Measurements from ENCODE around the gene OR10A6. TPM values are rescaled to one million over a fixed set of nuclear protein-coding genes. Genes with fewer than 3 reads are reported as not detected.

The OR10A6 gene
- polyA plus RNA-seq, 1 donor (not counting 4 experiments of a cell fraction or from before 2014, with no cell fraction given): 0.26 TPM

DNA sequence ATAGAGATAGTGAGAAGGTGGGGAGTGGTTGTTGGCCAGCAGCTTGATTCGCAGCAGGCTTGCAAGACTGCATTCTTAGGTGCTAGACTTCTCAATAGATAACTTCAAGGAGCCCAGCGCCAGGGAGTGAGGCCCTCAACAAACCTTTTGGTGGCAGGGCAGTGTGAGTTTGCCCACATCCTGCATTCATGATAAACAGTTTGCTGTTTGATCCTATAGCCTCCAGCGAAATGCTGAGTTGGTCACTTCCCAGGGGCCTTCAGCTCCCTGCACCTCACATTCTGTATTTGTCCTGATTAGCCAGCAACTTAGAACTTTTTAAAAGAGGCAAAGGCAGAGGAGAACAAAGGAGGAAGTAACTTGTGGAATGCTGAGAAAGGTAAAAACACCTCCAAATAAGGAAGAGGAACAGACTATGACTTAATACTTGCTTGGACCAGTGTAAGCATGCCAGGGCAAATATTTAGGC lies 25.1 kb downstream of the OR10A6 start:
- H3K4me2 ChIP-seq (ENCODE audit: control insufficient read depth, extremely low read depth, insufficient read depth, low read depth, low read length): peak overlapping the region; percentile 93
- dilution Hi-C loops (cut with MboI; ENCODE audit: extremely low pct_ligation_motif_present, low sequenced_read_pairs): no loop called here
- H3K4me1 ChIP-seq (ENCODE audit: control insufficient read depth, extremely low read depth, insufficient read depth, low read length): peaks cover 48% of the 10 kb centered on the region
- no peaks in the 10 kb centered on the region for H4K20me1 ChIP-seq (ENCODE audit: control insufficient read depth, extremely low read depth, insufficient read depth, low read length)
- H3K9me3 ChIP-seq (ENCODE audit: control insufficient read depth, low read depth, low read length): no peaks in the 10 kb centered on the region
- H3K79me2 ChIP-seq (ENCODE audit: control insufficient read depth, insufficient read depth, low read length): peaks cover 8% of the 10 kb centered on the region
- TF ChIP-seq, protein P1, sequence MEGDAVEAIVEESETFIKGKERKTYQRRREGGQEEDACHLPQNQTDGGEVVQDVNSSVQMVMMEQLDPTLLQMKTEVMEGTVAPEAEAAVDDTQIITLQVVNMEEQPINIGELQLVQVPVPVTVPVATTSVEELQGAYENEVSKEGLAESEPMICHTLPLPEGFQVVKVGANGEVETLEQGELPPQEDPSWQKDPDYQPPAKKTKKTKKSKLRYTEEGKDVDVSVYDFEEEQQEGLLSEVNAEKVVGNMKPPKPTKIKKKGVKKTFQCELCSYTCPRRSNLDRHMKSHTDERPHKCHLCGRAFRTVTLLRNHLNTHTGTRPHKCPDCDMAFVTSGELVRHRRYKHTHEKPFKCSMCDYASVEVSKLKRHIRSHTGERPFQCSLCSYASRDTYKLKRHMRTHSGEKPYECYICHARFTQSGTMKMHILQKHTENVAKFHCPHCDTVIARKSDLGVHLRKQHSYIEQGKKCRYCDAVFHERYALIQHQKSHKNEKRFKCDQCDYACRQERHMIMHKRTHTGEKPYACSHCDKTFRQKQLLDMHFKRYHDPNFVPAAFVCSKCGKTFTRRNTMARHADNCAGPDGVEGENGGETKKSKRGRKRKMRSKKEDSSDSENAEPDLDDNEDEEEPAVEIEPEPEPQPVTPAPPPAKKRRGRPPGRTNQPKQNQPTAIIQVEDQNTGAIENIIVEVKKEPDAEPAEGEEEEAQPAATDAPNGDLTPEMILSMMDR (optimal IDR thresholded peaks at IDR 0.05 in 1 of 3, IDR thresholded peaks at IDR 0.05 in 1 of 3, conservative IDR thresholded peaks at IDR 0.05 in 1 of 3; ENCODE audit: extremely low read depth in 1 of 3, insufficient read depth in 2 of 3, low read length in 3 of 3): no peak
- TF ChIP-seq EZH2 (IDR thresholded peaks at IDR 0.05; ENCODE audit: low read length): no peak
- H2AFZ ChIP-seq (ENCODE audit: control insufficient read depth, low read length): peak overlapping the region; percentile 62
- FAIRE-seq: peak; percentile 56
- H3K27ac ChIP-seq (ENCODE audit: control insufficient read depth, insufficient read depth, low read length): peak overlapping the region; percentile 67
- DNase-seq (ENCODE audit: low read depth, low spot score): no peak
- peak overlapping the region; percentile 55 for H3K9ac ChIP-seq (ENCODE audit: control insufficient read depth, extremely low read depth, insufficient read depth, low read length)
- peak overlapping the region; percentile 38 to 78 (median 70) for H3K4me3 ChIP-seq (ENCODE audit: control insufficient read depth in 2 of 3, extremely low read depth in 1 of 3, insufficient read depth in 2 of 3, low read depth in 1 of 3, low read length in 3 of 3)
- H3K36me3 ChIP-seq (ENCODE audit: control insufficient read depth in 2 of 2, extremely low read depth in 1 of 2, insufficient read depth in 2 of 2, low read length in 2 of 2): no peaks in the 10 kb centered on the region
- no peaks in the 10 kb centered on the region for H3K27me3 ChIP-seq (ENCODE audit: control insufficient read depth, extremely low read depth, insufficient read depth, low read length)
- no peaks in the 10 kb centered on the region for H3K9me1 ChIP-seq (ENCODE audit: control insufficient read depth, extremely low read depth, insufficient read depth, low read length)

- DNase-seq (ENCODE audit: low read depth, low spot score) (no peak), FAIRE-seq (no peak)
- H3K36me3 ChIP-seq (ENCODE audit: control insufficient read depth in 2 of 2, extremely low read depth in 1 of 2, insufficient read depth in 2 of 2, low read length in 2 of 2): no peaks in the 10 kb centered on the region
- H3K4me3 ChIP-seq (ENCODE audit: control insufficient read depth in 2 of 3, extremely low read depth in 1 of 3, insufficient read depth in 2 of 3, low read depth in 1 of 3, low read length in 3 of 3): peak overlapping the region; percentile 38 to 78 (median 70)
- H3K79me2 ChIP-seq (ENCODE audit: control insufficient read depth, insufficient read depth, low read length): peaks cover 8% of the 10 kb centered on the region
- no peaks in the 10 kb centered on the region for H3K9me1 ChIP-seq (ENCODE audit: control insufficient read depth, extremely low read depth, insufficient read depth, low read length)
- H3K4me2 ChIP-seq (ENCODE audit: control insufficient read depth, extremely low read depth, insufficient read depth, low read depth, low read length): peak overlapping the region; percentile 93
- no peaks in the 10 kb centered on the region for H4K20me1 ChIP-seq (ENCODE audit: control insufficient read depth, extremely low read depth, insufficient read depth, low read length)
- H3K27ac ChIP-seq (ENCODE audit: control insufficient read depth, insufficient read depth, low read length): peak overlapping the region; percentile 67
- H3K9me3 ChIP-seq (ENCODE audit: control insufficient read depth, low read depth, low read length): no peaks in the 10 kb centered on the region
- TF ChIP-seq, protein P1 (optimal IDR thresholded peaks at IDR 0.05 in 1 of 3, IDR thresholded peaks at IDR 0.05 in 1 of 3, conservative IDR thresholded peaks at IDR 0.05 in 1 of 3; ENCODE audit: extremely low read depth in 1 of 3, insufficient read depth in 2 of 3, low read length in 3 of 3): no peak
- no peak for TF ChIP-seq EZH2 (IDR thresholded peaks at IDR 0.05; ENCODE audit: low read length)
- H3K27me3 ChIP-seq (ENCODE audit: control insufficient read depth, extremely low read depth, insufficient read depth, low read length): no peaks in the 10 kb centered on the region
- H3K9ac ChIP-seq (ENCODE audit: control insufficient read depth, extremely low read depth, insufficient read depth, low read length): peak overlapping the region; percentile 55
- peak overlapping the region; percentile 62 for H2AFZ ChIP-seq (ENCODE audit: control insufficient read depth, low read length)
- H3K4me1 ChIP-seq (ENCODE audit: control insufficient read depth, extremely low read depth, insufficient read depth, low read length): peaks cover 47% of the 10 kb centered on the region
- dilution Hi-C loops (cut with MboI; ENCODE audit: extremely low pct_ligation_motif_present, low sequenced_read_pairs): no loop called here
Observed at GRCh38 chr11:7905549-7905948, 25.5 kb downstream of the OR10A6 start.
